B cell (primary cell): ENCODE data around the gene RPL13A. TPM values are rescaled to one million over a fixed set of nuclear protein-coding genes. Genes with fewer than 3 reads are reported as not detected.

Experiments used
- ATAC-seq: fragments of 200-7000 bp; cut with Tn5 transposase; one replicate; pipeline ENCODE4 v1.10.0; 2021; ENCODE audit warnings: low read depth, mild to moderate bottlenecking, moderate number of reproducible peaks, moderate library complexity
- CTCF ChIA-PET: fragments of 350-600 bp; sonication (Branson Sonifier 250); formaldehyde crosslinking; loops from one replicate; lab custom pipeline; 2021; ENCODE audit warnings: antibody characterized with exemption, inconsistent platforms; lab: Charles Lee
- POLR2A ChIA-PET: fragments of 350-600 bp; sonication (Branson Sonifier 250); formaldehyde crosslinking; loops from one replicate; lab custom pipeline; 2021; ENCODE audit warnings: antibody characterized with exemption; lab: Charles Lee
- DNase-seq: peaks from one replicate; pipeline ENCODE4 v3.0.0; 2013
- H2AFZ ChIP-seq: 2 replicates; pipeline ENCODE4 v1.6.1; 2012; ENCODE audit warnings: mild to moderate bottlenecking, low read depth, low read length; ENCODE audit not compliant: insufficient read depth, poor library complexity, severe bottlenecking
- H3K27ac ChIP-seq, 2 donors: 1 replicate in 1 of 2; 2 replicates in 1 of 2; pipeline ENCODE4 v1.5.1; 2012 to 2013; ENCODE audit warnings: low read length in 2 of 2, mild to moderate bottlenecking in 2 of 2, moderate library complexity in 1 of 2
- H3K27me3 ChIP-seq, 4 experiments: fragments of 200-600 bp in 1 of 4; sonication (generic) in 1 of 4; replicated peaks in 1 of 4; 1 replicate in 2 of 4; 2 replicates in 2 of 4; pipeline versions ENCODE4 v1.6.1 to v1.7.0; 2013 to 2016; ENCODE audit warnings: low read length in 3 of 4, mild to moderate bottlenecking in 2 of 4, mixed read lengths in 1 of 4, moderate library complexity in 1 of 4; ENCODE audit not compliant: insufficient read depth in 4 of 4, control insufficient read depth in 3 of 4; ENCODE audit errors: control extremely low read depth in 1 of 4
- H3K36me3 ChIP-seq, 2 experiments: replicated peaks in 1 of 2; 1 replicate in 1 of 2; 2 replicates in 1 of 2; pipeline versions ENCODE4 v1.6.1 to v1.7.1; 2013; ENCODE audit warnings: low read length in 1 of 2; ENCODE audit not compliant: insufficient read depth in 2 of 2, control insufficient read depth in 1 of 2; ENCODE audit errors: control extremely low read depth in 1 of 2, extremely low read depth in 1 of 2
- H3K4me1 ChIP-seq, 2 donors: fragments of 200-600 bp in 1 of 2; sonication (generic) in 1 of 2; 1 replicate in 1 of 2; 2 replicates in 1 of 2; pipeline versions ENCODE4 v1.5.1 to v1.6.1; 2013 to 2017; ENCODE audit warnings: low read length in 2 of 2; ENCODE audit not compliant: control insufficient read depth in 2 of 2, insufficient read depth in 2 of 2
- H3K4me2 ChIP-seq: replicated peaks from 2 replicates; pipeline ENCODE3; 2012; ENCODE audit warnings: mild to moderate bottlenecking, low read depth, low read length; ENCODE audit not compliant: poor library complexity, severe bottlenecking
- H3K4me3 ChIP-seq, 5 experiments: fragments of 200-600 bp in 1 of 5; sonication (generic) in 1 of 5; 1 replicate in 3 of 5; 2 replicates in 2 of 5; pipeline versions ENCODE4 v1.5.1 to v1.7.0; 2011 to 2016; ENCODE audit warnings: low read length in 4 of 5, mild to moderate bottlenecking in 4 of 5, low read depth in 2 of 5, control low read depth in 1 of 5, moderate library complexity in 1 of 5; ENCODE audit not compliant: insufficient read depth in 1 of 5; ENCODE audit errors: control extremely low read depth in 1 of 5, extremely low read depth in 1 of 5
- H3K79me2 ChIP-seq: fragments of 200-600 bp; sonication (generic); one replicate; pipeline ENCODE4 v1.6.0; 2016; ENCODE audit warnings: low read length; ENCODE audit not compliant: control insufficient read depth, insufficient read depth
- H3K9ac ChIP-seq: fragments of 200-600 bp; sonication (generic); 2 replicates; pipeline ENCODE4 v1.6.1; 2017; ENCODE audit warnings: mild to moderate bottlenecking, low read length, moderate library complexity
- H3K9me3 ChIP-seq, 3 donors: one replicate each; pipeline versions ENCODE4 v1.6.1 to v1.7.1; 2013; ENCODE audit warnings: low read length in 2 of 3; ENCODE audit not compliant: control insufficient read depth in 2 of 3, insufficient read depth in 1 of 3; ENCODE audit errors: control extremely low read depth in 1 of 3
- H4K20me1 ChIP-seq: 2 replicates; pipeline ENCODE4 v1.6.0; 2012; ENCODE audit warnings: mild to moderate bottlenecking, low read length; ENCODE audit not compliant: insufficient read depth, control insufficient read depth, poor library complexity, severe bottlenecking
- H3K27ac Mint-ChIP-seq: one replicate; pipeline ENCODE4 v1.8.0; 2021; ENCODE audit warnings: mixed read lengths
- H3K27me3 Mint-ChIP-seq: one replicate; pipeline ENCODE4 v1.8.0; 2021; ENCODE audit warnings: mixed read lengths
- H3K4me1 Mint-ChIP-seq: one replicate; pipeline ENCODE4 v1.8.0; 2021; ENCODE audit warnings: mixed read lengths
- H3K4me3 Mint-ChIP-seq: one replicate; pipeline ENCODE4 v1.8.0; 2021; ENCODE audit warnings: mixed read lengths
- H3K9me3 Mint-ChIP-seq: one replicate; pipeline ENCODE4 v1.8.0; 2022; ENCODE audit warnings: mixed read lengths; ENCODE audit not compliant: insufficient read depth
- EZH2 ChIP-seq: IDR thresholded peaks from 2 replicates; pipeline ENCODE4 v1.6.1; 2012; ENCODE audit warnings: borderline replicate concordance, low read depth, mild to moderate bottlenecking, moderate library complexity, low read length; ENCODE audit not compliant: insufficient read depth, poor library complexity, severe bottlenecking
- WGBS: methylation state at CpG from one replicate; pipeline ENCODE4 v1.1.5; 2013; ENCODE audit warnings: missing lambda C conversion rate; ENCODE audit not compliant: insufficient coverage; 5-methylcytosine and 5-hydroxymethylcytosine counted together
- intact Hi-C: fragments of 100-400 bp; cut with micrococcal nuclease; formaldehyde crosslinking; loops from one replicate; pipeline ENCODE4 v1.10.0; 2022
- polyA plus RNA-seq: library from polyadenylated mRNA; depleted of rRNA; stranded (reverse); fragments of >200 nt; gene quantifications from 2 replicates; pipeline ENCODE4 v1.2.3, GENCODE V29; 2012
- total RNA-seq, 2 donors: library from RNA; stranded (reverse); fragments of 120-200 nt in 1 of 2; gene quantifications; 1 replicate in 1 of 2; 2 replicates in 1 of 2; pipeline versions ENCODE4 v1.2.3 to v1.2.4, GENCODE V29; 2013 to 2022
- TF ChIP-seq, protein P1 (sequence below): fragments of 200-600 bp; IDR thresholded peaks from one replicate; pipeline ENCODE4 v1.8.0; 2022; ENCODE audit warnings: antibody characterized with exemption, mild to moderate bottlenecking

RPL13A gene
- total and polyA plus RNA-seq, 2 donors (not counting 1 experiment from before 2014, with no cell fraction given), result 5,457 to 6,298 TPM

DNA sequence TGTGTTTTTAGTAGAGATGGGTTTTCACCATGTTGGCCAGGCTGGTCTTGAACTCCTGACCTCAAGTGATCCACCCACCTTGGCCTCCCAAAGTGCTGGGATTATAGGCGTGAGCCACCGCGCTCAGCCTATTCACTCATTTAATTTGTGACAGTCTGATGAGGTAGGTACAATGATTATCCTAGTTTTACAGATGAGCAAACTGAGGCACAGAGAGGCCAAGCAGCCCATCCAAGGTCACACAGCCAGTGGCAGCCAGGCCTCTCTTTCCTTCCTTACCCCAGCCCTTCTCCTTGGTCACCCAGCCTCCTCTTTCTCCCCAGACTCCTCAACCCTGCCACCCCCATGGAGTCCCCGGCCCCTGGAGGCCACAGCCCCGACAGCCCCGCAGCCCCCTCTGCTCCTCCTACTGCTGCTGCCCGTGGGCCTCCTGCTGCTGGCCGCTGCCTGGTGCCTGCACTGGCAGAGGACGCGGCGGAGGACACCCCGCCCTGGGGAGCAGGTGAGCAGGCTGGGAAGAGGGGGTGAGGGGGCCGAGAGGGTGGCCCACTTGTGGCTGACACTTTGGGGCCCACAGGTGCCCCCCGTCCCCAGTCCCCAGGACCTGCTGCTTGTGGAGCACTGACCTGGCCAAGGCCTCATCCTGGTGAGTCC is 7.3 kb upstream of the RPL13A start:
- Histone ChIP-seq H3K27ac (no peak overlapping the region), H3K9me3 (no peaks in the 10 kb centered on the region), H3K79me2 (peaks cover 11% of the 10 kb centered on the region), H3K4me1 (peaks cover under 1 to 19% of the 10 kb centered on the region in 2 donors), H3K27me3 (no peaks in the 10 kb centered on the region), H4K20me1 (no peaks in the 10 kb centered on the region), H3K4me2 (no peak overlapping the region), H3K36me3 (peaks cover 0 to 3% of the 10 kb centered on the region in 2 experiments), H2AFZ (no peak overlapping the region), H3K4me3 (no peak overlapping the region), H3K9ac (no peak overlapping the region)
- 97% methylated on average over 8 of the region's 14 CpGs for WGBS
- H3K9me3 Mint-ChIP-seq, result no peaks in the 10 kb centered on the region
- no peak overlapping the region for H3K4me3 Mint-ChIP-seq
- ATAC-seq (no peak), DNase-seq (no peak)
- CTCF ChIA-PET, result interaction anchor here (0.6 kb wide), 1 partner anchor 178 kb away, joined by 3 read pairs; no protein-coding TSS in a partner anchor
- H3K4me1 Mint-ChIP-seq, result peaks cover 16% of the 10 kb centered on the region
- no peaks in the 10 kb centered on the region for H3K27me3 Mint-ChIP-seq
- POLR2A ChIA-PET, result no interaction called here
- intact Hi-C loops, result loop anchor here (10.0 kb wide), 1 partner anchor 845 kb away; the partner anchor contains the start of gene DBP
- no peak overlapping the region for H3K27ac Mint-ChIP-seq
- no peak for TF ChIP-seq EZH2
- TF ChIP-seq, protein P1, sequence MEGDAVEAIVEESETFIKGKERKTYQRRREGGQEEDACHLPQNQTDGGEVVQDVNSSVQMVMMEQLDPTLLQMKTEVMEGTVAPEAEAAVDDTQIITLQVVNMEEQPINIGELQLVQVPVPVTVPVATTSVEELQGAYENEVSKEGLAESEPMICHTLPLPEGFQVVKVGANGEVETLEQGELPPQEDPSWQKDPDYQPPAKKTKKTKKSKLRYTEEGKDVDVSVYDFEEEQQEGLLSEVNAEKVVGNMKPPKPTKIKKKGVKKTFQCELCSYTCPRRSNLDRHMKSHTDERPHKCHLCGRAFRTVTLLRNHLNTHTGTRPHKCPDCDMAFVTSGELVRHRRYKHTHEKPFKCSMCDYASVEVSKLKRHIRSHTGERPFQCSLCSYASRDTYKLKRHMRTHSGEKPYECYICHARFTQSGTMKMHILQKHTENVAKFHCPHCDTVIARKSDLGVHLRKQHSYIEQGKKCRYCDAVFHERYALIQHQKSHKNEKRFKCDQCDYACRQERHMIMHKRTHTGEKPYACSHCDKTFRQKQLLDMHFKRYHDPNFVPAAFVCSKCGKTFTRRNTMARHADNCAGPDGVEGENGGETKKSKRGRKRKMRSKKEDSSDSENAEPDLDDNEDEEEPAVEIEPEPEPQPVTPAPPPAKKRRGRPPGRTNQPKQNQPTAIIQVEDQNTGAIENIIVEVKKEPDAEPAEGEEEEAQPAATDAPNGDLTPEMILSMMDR, result no peak

DNA sequence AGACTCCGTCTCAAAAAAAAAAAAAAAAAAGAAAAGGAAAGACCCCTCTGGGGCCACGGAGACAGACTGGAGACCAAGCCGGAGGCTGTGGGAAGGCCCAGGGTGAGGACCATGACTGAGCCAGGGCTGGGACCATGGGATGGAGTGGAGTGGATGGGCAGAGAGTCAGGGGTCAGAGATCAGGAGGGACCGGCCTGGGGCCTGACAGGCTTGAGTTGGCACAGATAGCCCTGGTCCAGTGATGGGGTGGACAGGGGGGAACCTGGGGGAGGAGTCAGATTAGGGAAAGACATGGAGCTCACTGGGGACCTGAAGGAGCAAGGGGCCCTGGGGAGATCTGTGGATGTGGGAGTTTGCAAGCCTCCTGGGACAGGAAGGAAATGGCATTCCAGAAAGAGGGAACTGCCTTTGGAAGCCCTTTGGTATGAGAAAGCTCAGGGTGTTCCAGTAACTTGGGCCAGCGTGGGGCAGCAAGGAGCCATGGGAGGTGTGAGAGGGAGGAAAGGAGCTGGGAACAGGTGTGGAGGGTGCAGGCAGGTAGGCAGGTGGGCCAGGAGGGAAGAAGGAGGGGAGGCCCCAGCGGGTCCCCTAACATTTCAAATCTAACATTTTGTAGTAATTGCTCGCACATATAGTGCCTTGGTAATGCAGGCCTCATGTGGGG is 6.3 kb upstream of the RPL13A start:
- Histone ChIP-seq H4K20me1 (no peaks in the 10 kb centered on the region), H3K9me3 (no peaks in the 10 kb centered on the region), H3K4me3 (no peak overlapping the region), H3K27me3 (no peaks in the 10 kb centered on the region), H3K79me2 (peaks cover 8% of the 10 kb centered on the region), H3K4me1 (peaks cover 0 to 9% of the 10 kb centered on the region in 2 donors), H3K27ac (no peak overlapping the region), H3K9ac (no peak overlapping the region), H2AFZ (no peak overlapping the region), H3K36me3 (peaks cover 0 to 3% of the 10 kb centered on the region in 2 experiments), H3K4me2 (no peak overlapping the region)
- H3K4me3 Mint-ChIP-seq, result no peak overlapping the region
- no peaks in the 10 kb centered on the region for H3K9me3 Mint-ChIP-seq
- TF ChIP-seq, protein P1, result no peak
- TF ChIP-seq EZH2, result no peak
- peaks cover 7% of the 10 kb centered on the region for H3K4me1 Mint-ChIP-seq
- intact Hi-C loops, result no loop called here
- ChIA-PET POLR2A (no interaction called here), CTCF (interaction anchor here (0.6 to 1.1 kb wide), 2 partner anchors 66 to 179 kb away, joined by 3 to 6 read pairs; no protein-coding TSS in a partner anchor)
- ATAC-seq, result no peak
- 98% methylated on average over 4 of the region's 7 CpGs for WGBS
- no peaks in the 10 kb centered on the region for H3K27me3 Mint-ChIP-seq
- DNase-seq, result no peak
- no peak overlapping the region for H3K27ac Mint-ChIP-seq
